HL-60 (cell line): Measurements from ENCODE around the gene HECA.

Experiments
- DNase-seq, 2 experiments: peaks; one replicate each; pipeline ENCODE4 v3.0.0-alpha.2; 2010 to 2020; ENCODE audit warnings: low read depth in 1 of 2, low spot score in 1 of 2
- H3K27ac ChIP-seq: fragments of 250-450 bp; sonication (Bioruptor Pico); replicated peaks from 2 replicates; pipeline ENCODE4 v1.5.1; 2020; ENCODE audit warnings: mild to moderate bottlenecking, moderate library complexity
- H3K27me3 ChIP-seq: fragments of 250-450 bp; sonication (Bioruptor Pico); 2 replicates; pipeline ENCODE4 v1.5.1; 2021; ENCODE audit warnings: mild to moderate bottlenecking, moderate library complexity; ENCODE audit not compliant: insufficient read depth, poor library complexity, severe bottlenecking
- H3K4me3 ChIP-seq: replicated peaks from 2 replicates; pipeline ENCODE4 v1.5.1; 2011; ENCODE audit warnings: mild to moderate bottlenecking, control low read depth, low read length; ENCODE audit not compliant: insufficient read depth
- CTCF ChIP-seq: IDR thresholded peaks from one replicate; pipeline ENCODE4 v1.5.1; 2011; ENCODE audit warnings: low read length, control low read depth, inconsistent platforms; ENCODE audit not compliant: insufficient read depth
- GABPA ChIP-seq: IDR thresholded peaks from 2 replicates; pipeline ENCODE4 v1.6.1; 2012; ENCODE audit warnings: low read depth
- POLR2AphosphoS5 ChIP-seq: IDR thresholded peaks from 2 replicates; pipeline ENCODE4 v1.6.1; 2012; ENCODE audit warnings: low read depth
- REST ChIP-seq: IDR thresholded peaks from 2 replicates; pipeline ENCODE4 v1.6.1; 2012; ENCODE audit warnings: low read depth; ENCODE audit not compliant: insufficient replicate concordance
- SPI1 ChIP-seq: IDR thresholded peaks from 2 replicates; pipeline ENCODE4 v1.6.1; 2012; ENCODE audit warnings: low read depth, mild to moderate bottlenecking, borderline replicate concordance

HECA gene

GRCh38 chr6:139144490-139145085, 9.7 kb downstream of the HECA start:
- Histone ChIP-seq H3K4me3 (no peak overlapping the region), H3K27ac (no peak overlapping the region), H3K27me3 (no peaks in the 10 kb centered on the region)
- DNase-seq, result no peak
- TF ChIP-seq POLR2AphosphoS5, result no peak
- no peak for TF ChIP-seq GABPA
- no peak for TF ChIP-seq REST
- no peak for TF ChIP-seq CTCF
- no peak for TF ChIP-seq SPI1

GRCh38 chr6:139145661-139146060, 10.8 kb downstream of the HECA start:
- Histone ChIP-seq H3K4me3 (no peak overlapping the region), H3K27me3 (no peaks in the 10 kb centered on the region), H3K27ac (no peak overlapping the region)
- no peak for DNase-seq
- no peak for TF ChIP-seq POLR2AphosphoS5
- TF ChIP-seq SPI1, result no peak
- TF ChIP-seq GABPA, result no peak
- TF ChIP-seq REST, result no peak
- no peak for TF ChIP-seq CTCF

GRCh38 chr6:139146317-139146726, 11.4 kb downstream of the HECA start:
- Histone ChIP-seq H3K4me3 (no peak overlapping the region), H3K27ac (no peak overlapping the region), H3K27me3 (no peaks in the 10 kb centered on the region)
- no peak for DNase-seq
- TF ChIP-seq REST (no peak), GABPA (no peak)

- TF ChIP-seq SPI1 (peak; percentile 74; the same call in 1 of the 2 replicates), POLR2AphosphoS5 (no peak)
- no peak overlapping the region for H3K27ac ChIP-seq
- no peaks in the 10 kb centered on the region for H3K27me3 ChIP-seq
- no peak overlapping the region for H3K4me3 ChIP-seq
- DNase-seq, result no peak
Observed at GRCh38 chr6:139147628-139148027, 12.7 kb downstream of the HECA start.
